ENCODE measurements around the gene GRSF1.

DNA sequence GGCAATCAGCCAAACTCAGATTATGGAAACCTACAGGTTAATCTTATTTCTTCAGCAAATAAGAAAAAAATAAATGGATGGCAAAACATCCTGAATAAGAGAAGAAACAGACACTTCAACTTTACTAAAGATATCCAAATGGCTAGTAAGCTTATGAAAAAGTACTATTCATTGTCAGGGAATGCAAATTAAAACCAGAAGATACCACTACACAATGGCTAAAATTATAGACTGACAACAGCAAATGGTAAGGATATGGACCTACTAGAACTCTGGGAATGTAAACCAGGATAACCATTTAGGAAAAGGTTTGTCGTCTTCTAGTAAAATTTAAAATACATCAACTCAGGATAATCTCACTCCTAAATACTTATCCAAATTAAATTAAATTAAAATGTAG lies 24.3 kb downstream of the GRSF1 start:
- TF ChIP-seq EZH2 (IDR thresholded peaks at IDR 0.05; ENCODE audit: insufficient read depth, poor library complexity, severe bottlenecking): no peak
- no peak for TF ChIP-seq EZH2phosphoT487 (IDR thresholded peaks at IDR 0.05; ENCODE audit: insufficient read depth, low read depth)
